GM12873 (cell line): ENCODE measurements around the gene AGTR1.

Experiments used
- CTCF ChIP-seq: IDR thresholded peaks from 2 replicates; pipeline ENCODE4 v1.5.1; 2012; ENCODE audit warnings: low read depth, mild to moderate bottlenecking, moderate library complexity, low read length, control low read depth; ENCODE audit not compliant: insufficient read depth; ENCODE audit errors: missing control alignments

Gene AGTR1

GRCh38 chr3:148718982-148719862 is 21.5 kb downstream of the AGTR1 start:
- TF ChIP-seq CTCF, result no peak

GRCh38 chr3:148720873-148721272 is 23.2 kb downstream of the AGTR1 start:
- no peak for TF ChIP-seq CTCF

- no peak for TF ChIP-seq CTCF
Measured at GRCh38 chr3:148723631-148724030, 25.9 kb downstream of the AGTR1 start.

- peak; percentile 55 for TF ChIP-seq CTCF
Measured at GRCh38 chr3:148727231-148727630, 29.5 kb downstream of the AGTR1 start.

GRCh38 chr3:148728753-148729152 is 31.1 kb downstream of the AGTR1 start:
- no peak for TF ChIP-seq CTCF

GRCh38 chr3:148729476-148730055 is 31.9 kb downstream of the AGTR1 start:
- TF ChIP-seq CTCF, result no peak

GRCh38 chr3:148730676-148731075 is 33.0 kb downstream of the AGTR1 start:
- TF ChIP-seq CTCF, result no peak
